ENCODE measurements around the gene REG1A.

The REG1A gene

GRCh38 chr2:79128406-79128805 lies 8.1 kb downstream of the REG1A start:
- DNase-seq, result no peak

- no peak for DNase-seq
These were observed 9.0 kb downstream of the REG1A start for GRCh38 chr2:79129260-79129659.

- no peak for DNase-seq
These were observed 9.5 kb downstream of the REG1A start for GRCh38 chr2:79129804-79130203.

- no peak for DNase-seq
These were observed 11.4 kb downstream of the REG1A start for GRCh38 chr2:79131687-79132086.

- no peak for DNase-seq
These were observed 18.1 kb downstream of the REG1A start for GRCh38 chr2:79138385-79138784.

DNA sequence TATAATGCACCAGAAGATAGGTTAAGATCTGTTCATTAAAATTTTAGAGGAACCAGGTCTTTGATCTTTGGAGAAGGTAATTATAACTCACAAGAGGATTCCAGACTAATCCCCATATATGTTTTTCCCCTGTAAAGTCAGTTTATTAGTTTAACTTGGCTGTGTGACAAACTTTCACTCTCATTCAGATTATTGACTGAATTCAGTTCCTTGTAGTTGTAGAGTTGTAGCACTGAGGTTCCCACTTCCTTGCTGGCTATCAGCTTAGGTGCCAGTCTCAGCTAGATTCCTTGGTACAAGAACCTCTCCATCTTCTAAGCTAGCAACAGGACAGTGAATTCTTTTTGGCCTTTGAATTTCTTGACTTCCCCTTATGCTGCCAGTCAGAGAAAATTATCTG lies 19.1 kb downstream of the REG1A start:
- no peak for DNase-seq

- no peak for DNase-seq
These were observed 35.7 kb downstream of the REG1A start for GRCh38 chr2:79155826-79156476.

DNA sequence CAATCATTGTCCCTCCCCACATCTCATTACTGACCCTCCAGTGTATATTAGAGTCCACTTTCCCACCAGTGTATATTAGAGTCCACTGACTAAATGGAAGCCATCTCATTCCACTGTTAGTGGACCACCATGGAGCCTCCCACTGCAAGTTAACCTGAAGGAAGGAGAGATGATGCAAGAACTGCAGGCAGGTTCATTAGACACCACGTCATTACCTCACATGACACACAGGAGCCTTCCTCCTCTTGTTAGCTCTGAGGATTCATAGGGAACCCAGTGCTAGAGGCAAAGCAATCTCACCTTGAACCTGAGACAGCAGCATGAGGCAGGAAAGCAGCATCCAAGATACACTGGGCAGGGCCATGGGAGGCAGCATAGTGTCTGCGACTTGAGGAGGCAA lies 38.7 kb downstream of the REG1A start:
- no peak for DNase-seq

DNA sequence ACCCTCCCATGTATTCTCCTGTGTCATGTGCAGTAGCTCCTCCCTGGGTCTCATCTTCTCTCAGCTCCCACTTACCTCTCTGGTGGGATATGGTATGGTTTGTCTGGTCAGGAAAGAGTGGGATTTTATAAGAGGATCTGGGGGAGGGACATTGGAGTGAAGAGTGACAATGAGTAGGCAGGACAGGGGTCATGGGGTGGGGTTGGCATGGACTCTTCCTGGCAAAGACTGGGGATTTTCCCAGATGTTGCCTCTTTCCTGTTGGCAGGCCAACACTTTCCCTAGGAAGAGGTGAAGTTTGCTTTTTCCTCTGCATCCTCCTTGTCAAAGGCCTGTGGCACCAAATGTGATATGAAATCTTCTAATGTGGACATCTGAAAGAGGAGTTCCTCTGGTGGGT lies 39.4 kb downstream of the REG1A start, which contains the start of gene REG3A:
Gene REG3A, minus strand, starts transcription at position 101 of the 400 bp plus-strand sequence. CDS start 348 bp downstream, outside the sequence.
- no peak for DNase-seq

DNA sequence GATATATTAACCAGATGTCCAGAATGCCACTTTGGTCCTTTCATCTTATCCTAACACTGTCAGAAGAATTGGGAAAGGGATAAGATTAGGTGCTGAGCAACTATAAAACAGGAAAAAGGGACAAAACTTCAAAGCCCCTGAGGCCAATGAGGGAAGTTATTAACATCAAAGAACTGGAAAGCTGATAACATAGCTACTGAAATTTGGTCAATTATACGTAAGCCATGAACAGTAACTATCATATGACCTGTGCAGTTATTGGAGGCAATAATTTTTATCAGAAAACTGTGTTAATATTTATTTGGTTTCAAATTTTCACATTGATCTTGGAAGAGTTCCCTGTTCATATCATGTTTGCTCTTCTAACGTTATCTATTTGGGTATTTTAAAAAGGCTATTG lies 41.8 kb downstream of the REG1A start:
- no peak for DNase-seq

GRCh38 chr2:79162801-79163200 lies 42.5 kb downstream of the REG1A start:
- DNase-seq, result no peak

GRCh38 chr2:79171348-79171958 lies 51.2 kb downstream of the REG1A start:
- DNase-seq, result no peak

All from CD4-positive, alpha-beta T cell treated with Interleukin-4 for 4 hours (primary cell).